ENCODE results near the gene RIN3.

Gene RIN3

DNA sequence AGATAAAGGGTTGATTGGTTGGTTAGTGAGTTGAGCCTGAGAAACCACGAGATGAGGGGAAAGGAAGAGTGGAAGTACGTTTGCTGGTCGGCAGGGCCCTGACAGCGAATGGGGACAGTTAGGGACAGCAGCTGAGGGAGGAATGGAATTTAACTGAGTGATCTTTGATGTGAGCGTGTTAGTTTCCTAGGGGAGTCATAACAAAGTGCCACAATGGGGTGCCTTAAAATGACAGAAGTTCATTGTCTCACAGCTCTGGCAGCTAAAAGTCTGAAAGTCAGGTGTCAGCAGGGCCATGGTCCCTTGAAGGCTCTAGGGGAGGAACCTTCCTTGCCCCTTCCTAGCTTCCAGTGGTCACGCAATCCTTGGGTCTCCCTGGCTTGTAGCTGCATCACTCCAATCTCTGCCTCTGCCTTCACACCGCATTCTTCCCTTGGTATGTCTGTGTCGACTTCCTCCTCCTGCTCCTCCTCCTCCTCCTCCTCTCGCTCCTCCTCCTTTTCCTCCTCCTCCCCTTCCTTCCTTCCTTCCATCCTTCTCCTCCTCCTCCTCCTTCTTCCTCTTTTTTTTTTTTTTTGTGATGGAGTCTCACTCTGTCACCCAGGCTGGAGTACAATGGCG is 26.0 kb upstream of the RIN3 start:
- DNase-seq (ENCODE audit: low read depth, low spot score) = no peak

DNA sequence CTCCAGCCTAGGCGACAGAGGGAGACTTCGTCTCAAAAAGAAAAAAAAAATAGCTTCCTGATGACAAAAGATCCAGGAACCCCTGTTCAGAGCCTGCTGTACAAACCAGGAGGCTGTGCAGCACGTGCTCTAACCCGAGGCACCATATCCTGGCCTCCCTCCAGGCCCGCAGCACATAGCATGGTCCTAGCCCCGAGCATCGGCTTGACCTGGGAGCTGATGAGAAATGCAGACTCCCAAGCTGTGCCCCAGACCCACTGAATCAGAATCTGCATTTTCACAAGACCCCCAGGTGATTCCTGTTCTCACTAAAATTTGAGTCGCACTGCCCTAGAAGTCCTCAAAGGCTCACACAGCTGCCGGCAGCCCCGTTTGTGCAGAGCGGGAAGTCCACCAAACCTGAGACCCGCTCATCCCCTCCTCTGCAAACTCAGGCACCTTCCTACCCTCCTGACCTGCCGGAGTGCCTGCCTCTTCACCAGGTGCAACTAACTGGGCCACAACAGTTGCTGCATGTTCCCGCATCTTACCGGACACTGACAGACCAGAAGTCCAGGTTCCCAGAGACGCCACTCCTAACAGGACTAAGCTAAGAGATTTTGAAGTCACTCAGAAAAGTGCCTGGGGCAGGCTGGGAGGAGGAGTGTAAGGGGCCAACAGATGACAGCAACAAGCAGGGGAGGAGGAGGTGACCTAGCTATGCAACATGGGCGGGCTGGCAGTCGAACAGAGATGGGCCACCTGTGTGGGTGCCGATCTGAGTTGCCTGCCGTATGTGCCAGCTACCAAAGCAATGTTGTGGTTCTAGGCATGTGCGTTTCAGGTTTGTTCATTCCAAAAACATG is 24.0 kb upstream of the RIN3 start:
- DNase-seq (ENCODE audit: low read depth, low spot score) = no peak

DNA sequence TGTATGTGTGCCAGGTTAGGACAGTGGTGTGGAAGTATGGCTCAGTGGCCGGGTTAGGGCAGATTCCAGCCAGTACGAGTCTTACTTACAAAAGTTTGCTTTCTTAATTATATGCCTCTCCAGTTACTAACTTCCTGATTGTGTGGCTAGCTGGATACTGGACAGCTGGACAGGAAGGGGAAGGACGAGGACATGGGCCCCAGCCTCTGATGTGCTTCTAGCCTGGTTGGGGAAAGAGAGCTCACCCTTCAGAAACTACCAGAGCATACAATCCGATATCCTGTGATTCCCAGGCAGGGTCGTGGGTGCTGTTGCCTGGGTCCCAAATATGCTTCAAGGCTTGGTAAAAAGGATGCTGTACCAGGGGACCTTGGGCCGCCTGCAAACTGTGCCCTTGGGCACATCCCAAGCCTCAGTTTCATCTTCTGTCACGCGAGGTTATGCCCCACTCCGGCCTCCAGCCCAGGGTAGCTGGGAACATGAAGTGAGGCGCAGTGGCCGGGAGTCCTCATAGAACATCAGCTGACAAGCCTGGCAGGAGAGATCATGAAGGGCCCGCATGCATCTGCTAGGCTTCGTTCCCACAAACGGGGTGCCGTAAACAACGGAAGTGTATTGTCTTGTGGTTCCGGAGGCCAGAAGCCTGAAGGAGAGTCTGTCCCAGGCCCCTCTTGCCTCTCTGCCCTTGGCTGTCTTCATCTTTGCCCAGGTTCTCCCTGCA is 23.2 kb upstream of the RIN3 start:
- DNase-seq (ENCODE audit: low read depth, low spot score) = no peak

GRCh38 chr14:92491782-92492181 is 21.8 kb upstream of the RIN3 start:
- DNase-seq (ENCODE audit: low read depth, low spot score) = no peak

- no peak for DNase-seq (ENCODE audit: low read depth, low spot score)
These were observed 21.3 kb upstream of the RIN3 start for GRCh38 chr14:92492258-92492657.

DNA sequence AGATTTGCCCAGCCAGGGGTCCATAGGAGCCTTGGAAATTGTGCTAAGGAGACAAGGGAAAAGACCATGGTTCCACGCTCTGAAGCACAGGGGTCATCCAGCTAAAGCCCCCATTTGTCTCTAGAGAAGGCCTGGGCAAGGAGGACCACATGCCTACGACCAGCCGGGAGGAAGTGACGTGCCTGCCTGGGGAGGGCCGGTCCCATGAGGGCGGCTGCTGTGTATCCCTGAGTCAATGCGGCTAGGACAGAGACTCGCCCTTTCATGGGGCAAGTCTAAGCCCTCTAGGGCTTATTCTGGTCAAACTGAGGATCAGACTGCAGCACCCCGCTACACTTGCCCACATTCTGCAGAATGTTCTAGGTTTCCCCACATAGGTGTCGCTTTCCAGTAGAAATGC is 20.6 kb upstream of the RIN3 start:
- DNase-seq (ENCODE audit: low read depth, low spot score) = no peak

- no peak for DNase-seq (ENCODE audit: low read depth, low spot score)
These were observed 20.1 kb upstream of the RIN3 start for GRCh38 chr14:92493492-92493891.

DNA sequence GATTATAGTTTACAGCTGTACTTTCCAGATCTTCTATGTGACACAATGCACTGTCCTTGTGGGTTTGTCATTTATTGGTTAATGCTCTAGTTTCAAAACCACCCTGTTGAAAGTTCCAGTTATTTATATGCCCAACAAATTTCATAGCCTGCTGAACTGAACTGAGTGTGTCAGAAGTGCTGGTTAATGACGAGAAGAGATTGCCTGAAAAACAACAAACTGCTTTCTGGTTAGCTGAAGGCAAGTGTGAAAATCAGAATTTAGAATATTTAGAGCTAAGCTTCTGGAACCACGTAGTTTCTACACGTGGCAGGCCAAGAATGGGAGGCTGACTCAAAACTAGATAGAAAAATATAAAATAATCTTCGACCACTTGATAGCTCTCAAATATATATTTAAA is 19.1 kb upstream of the RIN3 start:
- DNase-seq (ENCODE audit: low read depth, low spot score) = no peak

GRCh38 chr14:92495027-92495426 is 18.6 kb upstream of the RIN3 start:
- no peak for DNase-seq (ENCODE audit: low read depth, low spot score)

- no peak for DNase-seq (ENCODE audit: low read depth, low spot score)
These were observed 17.3 kb upstream of the RIN3 start for GRCh38 chr14:92496191-92496857.

- no peak for DNase-seq (ENCODE audit: low read depth, low spot score)
These were observed 16.2 kb upstream of the RIN3 start for GRCh38 chr14:92497391-92497790.

GRCh38 chr14:92499234-92499633 is 14.3 kb upstream of the RIN3 start:
- DNase-seq (ENCODE audit: low read depth, low spot score) = no peak

GRCh38 chr14:92500491-92500941 is 13.1 kb upstream of the RIN3 start:
- DNase-seq (ENCODE audit: low read depth, low spot score) = no peak

GRCh38 chr14:92501891-92502351 is 11.7 kb upstream of the RIN3 start:
- no peak for DNase-seq (ENCODE audit: low read depth, low spot score)

DNA sequence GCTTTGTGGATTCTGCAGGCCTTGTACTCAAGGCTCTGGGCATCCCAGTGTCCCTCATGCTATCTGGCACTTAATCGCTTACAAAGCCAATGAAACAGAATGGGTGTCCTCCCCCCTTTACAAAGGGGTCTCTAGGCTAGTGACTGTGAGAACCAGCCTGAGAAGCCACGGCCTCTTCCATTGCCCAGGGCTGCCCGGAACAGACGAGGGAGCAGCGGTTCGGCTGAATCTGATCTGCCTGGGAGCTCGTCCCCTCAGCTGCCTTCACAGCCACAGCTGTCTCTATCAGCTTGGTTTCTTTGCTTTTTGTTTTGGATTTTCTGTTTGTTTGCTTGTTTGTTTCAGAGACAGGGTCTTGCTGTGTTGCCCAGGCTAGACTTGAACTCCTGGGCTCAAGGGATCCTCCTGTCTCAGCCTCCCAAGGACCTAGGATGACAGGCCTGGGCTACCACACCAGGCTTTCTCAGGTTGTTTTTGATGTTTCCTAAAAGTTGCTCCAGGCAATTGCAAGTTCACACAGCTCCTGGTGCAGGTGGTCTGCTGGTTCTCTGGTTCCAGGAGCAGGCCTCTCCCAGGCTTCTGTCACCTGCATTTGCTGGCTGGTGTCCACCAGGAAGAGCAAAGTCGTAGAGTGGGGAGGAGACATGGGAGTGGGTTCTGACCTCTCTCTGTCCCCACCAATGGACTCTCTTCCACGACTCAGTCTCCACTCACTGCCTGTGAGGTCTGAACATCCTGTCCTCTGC is 10.9 kb upstream of the RIN3 start:
- no peak for DNase-seq (ENCODE audit: low read depth, low spot score)

DNA sequence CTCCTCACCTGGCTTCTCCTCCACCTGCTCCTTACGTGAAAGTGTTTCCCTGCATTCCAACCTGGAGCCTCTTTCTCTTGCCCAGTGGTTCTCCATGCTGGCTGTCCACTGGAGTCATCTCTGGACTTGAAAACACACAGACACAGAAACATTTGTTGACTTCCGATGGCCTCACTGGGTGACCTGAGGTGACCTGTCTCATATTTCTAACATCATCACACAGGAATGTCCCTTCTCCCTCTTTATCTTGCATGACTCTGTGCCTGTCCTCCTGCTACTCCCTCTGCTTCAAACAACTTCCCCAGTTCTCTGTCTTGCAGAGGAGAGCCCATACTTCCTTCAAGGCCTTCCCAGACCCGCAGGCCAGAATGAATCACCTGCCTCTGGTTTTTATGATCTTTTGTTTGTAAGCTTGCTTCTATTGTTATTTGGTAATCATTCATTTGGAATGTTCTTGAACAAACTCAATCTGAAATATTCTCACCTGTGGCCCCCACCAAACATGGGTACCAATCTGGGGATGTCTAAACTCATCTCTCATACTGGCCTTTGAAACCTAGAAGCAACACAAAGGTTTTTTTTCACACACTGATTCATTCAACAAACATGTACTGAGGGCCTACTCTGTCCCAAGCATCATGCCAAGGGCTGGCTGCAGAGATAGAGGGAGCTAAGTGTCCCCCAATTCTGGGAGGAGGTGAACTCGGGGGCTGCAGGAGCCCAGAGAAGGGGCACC is 9.7 kb upstream of the RIN3 start:
- no peak for DNase-seq (ENCODE audit: low read depth, low spot score)

DNA sequence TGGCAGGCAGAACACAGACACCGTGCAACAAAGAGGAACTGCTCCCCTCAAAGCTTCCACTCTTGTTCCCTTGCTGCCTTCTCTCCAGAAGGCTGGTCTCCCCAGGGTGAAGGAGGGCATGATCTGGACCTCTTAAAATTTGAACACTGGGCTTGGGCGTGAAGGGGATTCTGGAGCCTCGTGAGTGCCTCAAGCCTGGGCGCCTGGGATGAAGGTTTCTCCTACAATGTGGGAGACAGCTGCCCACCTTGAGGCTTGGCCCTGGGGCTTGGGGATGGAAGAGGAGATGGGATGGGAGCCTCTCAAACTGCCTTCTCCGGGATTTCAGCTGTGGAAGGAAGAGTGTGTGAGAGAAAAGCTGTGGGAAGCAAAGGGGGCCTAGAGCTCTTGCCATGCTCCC is 7.8 kb upstream of the RIN3 start:
- no peak for DNase-seq (ENCODE audit: low read depth, low spot score)

DNA sequence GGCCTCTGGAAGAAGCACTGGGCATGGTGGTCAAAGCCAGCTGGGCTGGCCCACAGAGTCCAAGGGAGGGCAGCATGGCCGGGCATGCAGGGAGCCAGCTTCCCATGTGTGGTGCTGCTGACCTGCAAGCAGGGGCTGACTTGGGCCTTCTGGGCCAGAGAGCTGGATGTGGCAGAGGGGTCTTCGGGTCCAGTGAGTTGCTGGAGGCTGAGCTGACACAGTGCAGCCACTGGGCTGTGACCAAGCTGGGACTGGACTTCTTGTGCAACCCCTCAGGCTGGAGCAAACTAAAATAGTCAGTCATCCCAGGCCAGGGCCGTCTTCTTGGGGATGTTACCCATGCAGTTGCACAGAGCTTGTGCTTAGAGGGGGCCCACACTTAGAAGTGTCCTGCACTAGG is 7.3 kb upstream of the RIN3 start:
- no peak for DNase-seq (ENCODE audit: low read depth, low spot score)

- no peak for DNase-seq (ENCODE audit: low read depth, low spot score)
These were observed 6.3 kb upstream of the RIN3 start for GRCh38 chr14:92507174-92507768.

DNA sequence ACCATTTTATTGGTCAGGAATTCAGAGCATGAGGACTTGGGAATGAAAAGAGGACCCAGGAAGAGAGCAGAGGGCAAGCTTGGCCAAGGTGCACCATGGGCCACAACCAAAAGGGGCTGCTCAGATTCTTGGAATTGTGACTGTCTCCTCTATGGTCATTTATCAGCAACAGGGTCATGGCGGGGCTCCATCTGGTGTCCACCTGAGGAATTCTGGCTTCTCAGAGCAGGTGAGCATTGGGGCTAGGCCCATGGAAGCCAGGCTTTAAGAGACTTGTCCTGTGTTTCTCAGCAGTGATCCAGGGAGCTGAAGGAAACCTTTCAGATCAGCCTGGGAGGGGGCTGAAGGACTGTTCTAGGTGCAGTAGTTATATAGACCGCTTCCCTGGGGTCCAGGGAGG is 2.6 kb upstream of the RIN3 start:
- no peak for DNase-seq (ENCODE audit: low read depth, low spot score)
